Activated naive CD8-positive, alpha-beta T cell treated with anti-CD3 and anti-CD28 coated beads, Interleukin-2, amount 50 U/mL, for 24 hours (primary cell): ENCODE results near the gene ACTR2.
"Not testable (repeated sequence)": the region's sequence is repeated elsewhere in the genome, so short reads cannot be mapped to it uniquely, and the experiment has no call there.

Source experiments
- ATAC-seq: fragments of 150-1000 bp; cut with Tn5 transposase; one replicate; pipeline ENCODE4 v1.10.0; 2021
- DNase-seq: peaks from one replicate; pipeline ENCODE4 v3.0.0; 2021
- H3K27ac Mint-ChIP-seq: one replicate; pipeline ENCODE4 v1.8.0; 2021; ENCODE audit warnings: mild to moderate bottlenecking, mixed read lengths
- H3K27me3 Mint-ChIP-seq: one replicate; pipeline ENCODE4 v1.8.0; 2021; ENCODE audit warnings: mixed read lengths
- H3K36me3 Mint-ChIP-seq: one replicate; pipeline ENCODE4 v1.8.0; 2021; ENCODE audit warnings: low read depth, mixed read lengths
- H3K4me1 Mint-ChIP-seq: one replicate; pipeline ENCODE4 v1.8.0; 2021; ENCODE audit warnings: mixed read lengths
- H3K4me3 Mint-ChIP-seq: one replicate; pipeline ENCODE4 v1.8.0; 2021; ENCODE audit warnings: mild to moderate bottlenecking, moderate library complexity, mixed read lengths
- H3K9me3 Mint-ChIP-seq: one replicate; pipeline ENCODE4 v1.8.0; 2021; ENCODE audit warnings: mixed read lengths

The ACTR2 gene

GRCh38 chr2:65227456-65228262 lies at the start of gene ACTR2:
TSS of gene ACTR2 (plus strand) at chr2:65227831. CDS start at chr2:65227910, 79 bp downstream.
- DNase-seq (peak; percentile 94), ATAC-seq (peak; percentile 96)
- Mint-ChIP-seq H3K36me3 (peaks cover 19% of the 10 kb centered on the region), H3K4me1 (peaks cover 42% of the 10 kb centered on the region), H3K4me3 (peak within 1 kb of the TSS; percentile 92), H3K27me3 (no peaks in the 10 kb centered on the region), H3K9me3 (no peaks in the 10 kb centered on the region), H3K27ac (peak within 1 kb of the TSS; percentile 97)

DNA sequence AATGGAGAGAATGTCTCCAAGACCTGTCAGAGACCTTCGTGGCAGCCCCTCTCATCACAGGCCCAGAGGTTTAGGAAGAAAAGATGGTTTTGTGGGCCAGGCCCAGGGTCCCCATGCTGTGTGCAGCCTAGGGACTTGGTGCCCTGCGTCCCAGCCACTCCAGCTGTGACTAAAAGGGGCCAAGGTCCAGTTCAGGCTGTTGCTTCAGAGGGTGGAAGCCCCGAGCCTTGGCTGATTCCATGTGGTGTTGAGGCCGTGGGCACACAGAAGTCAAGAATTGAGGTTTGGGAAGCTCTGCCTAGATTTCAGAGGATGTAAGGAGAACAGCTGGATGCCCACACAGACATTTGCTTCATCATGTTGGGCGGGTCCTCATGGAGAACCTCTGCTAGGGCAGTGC lies 45.1 kb upstream of the ACTR2 start:
- Mint-ChIP-seq H3K27me3 (no peaks in the 10 kb centered on the region), H3K36me3 (no peaks in the 10 kb centered on the region), H3K9me3 (no peaks in the 10 kb centered on the region), H3K4me3 (no peak overlapping the region), H3K27ac (no peak overlapping the region), H3K4me1 (peaks cover 4% of the 10 kb centered on the region)
- no peak for ATAC-seq
- DNase-seq: no peak

- not testable (repeated sequence) for ATAC-seq, H3K27me3 Mint-ChIP-seq, H3K4me1 Mint-ChIP-seq, H3K27ac Mint-ChIP-seq, H3K9me3 Mint-ChIP-seq, H3K4me3 Mint-ChIP-seq, DNase-seq, H3K36me3 Mint-ChIP-seq
These were observed 44.2 kb upstream of the ACTR2 start for GRCh38 chr2:65183406-65183805.

DNA sequence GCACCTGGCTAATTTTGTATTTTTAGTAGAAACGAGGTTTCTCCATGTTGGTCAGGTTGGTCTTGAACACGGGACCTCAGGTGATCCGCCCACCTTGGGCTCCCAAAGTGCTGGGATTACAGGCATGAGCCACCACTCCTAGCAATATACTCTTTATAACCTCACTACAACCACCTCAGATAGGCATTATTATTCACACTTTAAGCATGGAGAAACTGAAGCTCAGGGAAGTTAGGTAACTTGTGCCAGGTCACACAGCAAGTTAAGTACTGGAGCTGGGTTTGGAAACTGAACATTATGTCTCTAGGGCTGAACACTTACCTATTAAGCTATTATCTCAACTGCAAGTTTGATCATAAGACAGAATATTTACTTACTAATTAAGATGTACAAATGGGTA lies 42.6 kb upstream of the ACTR2 start:
- no peaks in the 10 kb centered on the region for H3K36me3 Mint-ChIP-seq

GRCh38 chr2:65186093-65186868 lies 41.4 kb upstream of the ACTR2 start:
- peaks cover 4% of the 10 kb centered on the region for H3K4me1 Mint-ChIP-seq
- H3K4me3 Mint-ChIP-seq: no peak overlapping the region
- no peak for ATAC-seq
- H3K36me3 Mint-ChIP-seq: no peaks in the 10 kb centered on the region
- no peak for DNase-seq
- peaks cover 2% of the 10 kb centered on the region for H3K27me3 Mint-ChIP-seq
- H3K27ac Mint-ChIP-seq: no peak overlapping the region
- no peaks in the 10 kb centered on the region for H3K9me3 Mint-ChIP-seq

More for the DNA sequence above, 42.6 kb upstream of the ACTR2 start:
- Mint-ChIP-seq H3K27ac (no peak overlapping the region), H3K9me3 (no peaks in the 10 kb centered on the region), H3K4me3 (no peak overlapping the region), H3K4me1 (peaks cover 4% of the 10 kb centered on the region), H3K27me3 (no peaks in the 10 kb centered on the region)
- DNase-seq (no peak), ATAC-seq (no peak)

DNA sequence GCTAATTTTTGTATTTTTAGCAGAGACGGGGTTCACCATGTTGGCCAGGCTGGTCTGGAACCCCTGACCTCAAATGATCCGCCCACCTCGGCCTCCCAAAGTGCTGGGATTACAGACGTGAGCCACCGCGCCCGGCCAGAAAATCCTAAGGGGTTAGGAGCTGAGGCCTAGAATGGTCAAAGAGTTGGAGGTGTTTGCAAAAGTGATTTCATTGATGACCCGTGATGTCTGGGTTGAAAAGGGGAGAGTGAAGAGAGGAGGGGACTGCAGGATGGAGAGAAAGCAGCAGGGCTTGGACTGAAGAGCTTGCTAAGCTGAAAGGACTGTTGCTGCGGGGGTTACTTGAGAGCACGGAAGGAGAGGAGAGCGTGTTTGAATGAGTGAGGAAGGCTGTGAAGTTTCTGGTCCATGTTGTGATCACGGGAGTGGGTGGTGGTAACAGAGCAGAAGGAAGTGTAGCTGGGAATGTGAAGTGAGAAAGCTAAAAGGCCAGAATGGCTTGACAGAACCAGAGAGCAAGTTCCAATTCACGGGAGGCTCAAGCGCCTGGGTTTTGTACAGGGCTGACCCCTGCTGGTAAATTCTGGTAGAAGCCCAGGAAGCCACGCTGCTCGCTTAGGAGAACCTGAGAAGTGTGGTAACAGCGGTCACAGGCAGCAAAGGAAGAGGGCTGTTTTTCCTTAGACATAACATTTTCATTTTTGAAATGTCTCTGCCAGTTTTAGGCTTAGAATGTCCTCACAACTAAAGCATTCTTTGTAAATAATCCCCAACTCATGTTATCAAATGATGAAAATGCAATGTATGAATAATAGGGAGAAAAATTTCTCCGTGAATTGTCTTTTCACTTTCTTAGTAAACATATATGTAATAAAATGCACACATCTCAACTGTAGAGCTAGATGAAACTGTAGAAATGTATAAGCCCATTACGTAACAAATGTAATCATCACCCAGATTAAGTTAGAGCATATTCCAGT lies 40.5 kb upstream of the ACTR2 start:
- no peak overlapping the region for H3K4me3 Mint-ChIP-seq
- H3K9me3 Mint-ChIP-seq: no peaks in the 10 kb centered on the region
- peak; percentile 65 for ATAC-seq
- peaks cover 4% of the 10 kb centered on the region for H3K4me1 Mint-ChIP-seq
- H3K27me3 Mint-ChIP-seq: peaks cover 3% of the 10 kb centered on the region
- peak; percentile 68 for DNase-seq
- no peaks in the 10 kb centered on the region for H3K36me3 Mint-ChIP-seq
- no peak overlapping the region for H3K27ac Mint-ChIP-seq

GRCh38 chr2:65193446-65193845 lies 34.2 kb upstream of the ACTR2 start:
- H3K36me3 Mint-ChIP-seq: no peaks in the 10 kb centered on the region
- no peaks in the 10 kb centered on the region for H3K9me3 Mint-ChIP-seq
- DNase-seq (no peak), ATAC-seq (no peak)
- peaks cover 6% of the 10 kb centered on the region for H3K27me3 Mint-ChIP-seq
- no peaks in the 10 kb centered on the region for H3K4me1 Mint-ChIP-seq
- no peak overlapping the region for H3K27ac Mint-ChIP-seq
- no peak overlapping the region for H3K4me3 Mint-ChIP-seq

DNA sequence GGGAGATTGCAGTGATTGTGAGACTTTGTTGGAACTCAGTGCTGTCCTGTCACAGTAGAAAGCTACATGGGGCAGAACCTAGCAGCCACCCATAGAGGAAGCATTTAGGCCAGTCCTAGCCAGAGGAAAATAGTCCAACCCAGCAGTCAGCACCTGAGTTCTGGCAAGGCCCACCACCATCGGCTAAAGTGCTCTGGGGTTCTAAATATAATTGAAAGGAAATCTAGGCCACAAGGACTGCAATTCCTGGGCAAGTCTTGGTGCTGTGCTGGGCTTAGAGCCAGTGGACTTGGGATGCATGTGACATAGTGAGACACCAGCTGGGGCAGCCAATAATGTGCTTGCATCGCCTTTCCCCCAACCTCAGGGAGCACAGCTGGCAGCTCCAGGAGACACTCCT lies 28.9 kb upstream of the ACTR2 start:
- ATAC-seq (no peak), DNase-seq (no peak)
- Mint-ChIP-seq H3K9me3 (no peaks in the 10 kb centered on the region), H3K4me1 (no peaks in the 10 kb centered on the region), H3K4me3 (no peak overlapping the region), H3K27me3 (peaks cover 2% of the 10 kb centered on the region), H3K27ac (no peak overlapping the region), H3K36me3 (no peaks in the 10 kb centered on the region)

GRCh38 chr2:65199166-65199565 lies 28.5 kb upstream of the ACTR2 start:
- H3K4me3 Mint-ChIP-seq: no peak overlapping the region
- no peaks in the 10 kb centered on the region for H3K4me1 Mint-ChIP-seq
- no peak for ATAC-seq
- H3K27me3 Mint-ChIP-seq: peaks cover 2% of the 10 kb centered on the region
- no peaks in the 10 kb centered on the region for H3K36me3 Mint-ChIP-seq
- H3K9me3 Mint-ChIP-seq: no peaks in the 10 kb centered on the region
- DNase-seq: no peak
- no peak overlapping the region for H3K27ac Mint-ChIP-seq

- Mint-ChIP-seq H3K9me3 (no peaks in the 10 kb centered on the region), H3K4me3 (no peak overlapping the region), H3K36me3 (no peaks in the 10 kb centered on the region), H3K27ac (no peak overlapping the region), H3K27me3 (peaks cover 2% of the 10 kb centered on the region), H3K4me1 (no peaks in the 10 kb centered on the region)
- ATAC-seq (no peak), DNase-seq (no peak)
These were observed 27.7 kb upstream of the ACTR2 start for GRCh38 chr2:65199891-65200290.

DNA sequence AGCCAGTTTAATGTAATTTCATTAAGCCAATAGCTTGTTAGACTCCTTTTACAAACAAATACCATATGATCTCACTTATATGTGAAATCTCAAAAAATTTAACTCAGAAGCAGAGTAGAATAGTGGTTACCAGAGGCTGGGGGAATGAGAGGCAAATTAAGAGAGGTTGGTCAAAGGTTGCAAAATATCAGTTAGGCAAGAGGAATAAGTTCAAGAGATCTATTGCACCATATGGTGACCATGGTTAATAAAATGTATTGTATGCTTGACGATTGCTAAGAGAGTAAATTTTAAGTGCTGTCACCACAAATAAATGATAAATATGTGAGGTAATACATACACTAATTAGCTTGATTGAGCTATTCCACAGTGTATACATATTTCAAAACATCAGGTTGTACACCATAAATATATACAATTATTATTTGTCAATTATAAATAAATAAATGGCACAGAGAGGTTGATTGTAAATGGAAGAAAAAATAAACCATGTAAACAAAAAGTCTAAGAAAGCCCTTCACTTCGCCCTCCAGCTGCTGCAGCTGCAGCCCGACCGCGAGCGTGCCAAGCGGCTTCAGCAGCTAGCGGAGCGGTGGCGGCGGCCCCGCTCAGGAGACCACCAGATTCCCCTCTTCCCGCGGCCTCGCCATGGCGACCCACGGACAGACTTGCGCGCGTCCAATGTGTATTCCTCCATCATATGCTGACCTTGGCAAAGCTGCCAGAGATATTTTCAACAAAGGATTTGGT lies 23.0 kb upstream of the ACTR2 start:
- Mint-ChIP-seq H3K27me3 (no peaks in the 10 kb centered on the region), H3K27ac (no peak overlapping the region), H3K36me3 (no peaks in the 10 kb centered on the region), H3K4me1 (no peaks in the 10 kb centered on the region), H3K9me3 (no peaks in the 10 kb centered on the region), H3K4me3 (no peak overlapping the region)
- DNase-seq: no peak
- ATAC-seq: no peak

DNA sequence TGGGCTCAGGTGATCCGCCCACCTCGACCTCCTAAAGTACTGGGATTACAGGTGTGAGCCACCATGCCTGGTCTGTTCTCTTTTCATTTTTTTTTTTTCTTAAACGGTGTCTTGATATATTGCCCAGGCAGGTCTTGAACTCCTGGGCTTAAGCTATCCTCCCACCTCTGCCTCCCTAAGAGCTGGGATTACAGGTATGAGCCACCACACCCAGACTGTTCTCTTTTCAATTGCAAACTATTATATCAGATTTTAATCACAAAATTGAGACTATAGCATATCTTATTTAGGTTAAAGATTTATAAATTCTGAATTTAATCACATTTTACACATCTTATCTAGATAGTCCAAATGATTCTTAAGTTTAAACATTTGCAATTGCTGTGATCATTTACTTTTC lies 15.5 kb upstream of the ACTR2 start:
- H3K4me1 Mint-ChIP-seq: no peaks in the 10 kb centered on the region
- H3K27me3 Mint-ChIP-seq: no peaks in the 10 kb centered on the region
- ATAC-seq (no peak), DNase-seq (no peak)
- H3K36me3 Mint-ChIP-seq: no peaks in the 10 kb centered on the region
- no peak overlapping the region for H3K27ac Mint-ChIP-seq
- H3K4me3 Mint-ChIP-seq: no peak overlapping the region
- H3K9me3 Mint-ChIP-seq: no peaks in the 10 kb centered on the region

GRCh38 chr2:65212619-65213018 lies 15.0 kb upstream of the ACTR2 start:
- Mint-ChIP-seq H3K27me3 (no peaks in the 10 kb centered on the region), H3K9me3 (no peaks in the 10 kb centered on the region), H3K36me3 (no peaks in the 10 kb centered on the region), H3K4me1 (no peaks in the 10 kb centered on the region), H3K27ac (no peak overlapping the region), H3K4me3 (no peak overlapping the region)
- no peak for DNase-seq
- ATAC-seq: no peak

DNA sequence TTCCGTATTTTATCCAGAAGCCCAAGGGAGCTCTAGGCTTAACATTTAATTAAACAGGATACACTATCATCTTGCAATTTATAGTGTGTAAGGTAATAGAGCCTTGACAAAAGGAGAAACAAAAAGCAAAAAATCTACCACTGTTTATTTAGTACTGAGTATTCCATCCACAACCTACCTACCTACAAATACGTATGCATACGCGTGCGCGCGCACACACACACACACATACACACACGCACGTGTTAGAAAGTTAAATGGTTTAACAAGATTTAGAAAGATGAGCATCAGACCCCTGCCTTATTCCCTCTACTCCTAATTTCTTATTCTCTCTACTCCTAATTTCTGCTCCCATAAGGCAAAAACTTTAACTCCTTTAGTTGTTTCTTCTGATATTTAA lies 14.6 kb upstream of the ACTR2 start:
- ATAC-seq (no peak), DNase-seq (no peak)
- Mint-ChIP-seq H3K4me3 (no peak overlapping the region), H3K27me3 (no peaks in the 10 kb centered on the region), H3K36me3 (peaks cover 1% of the 10 kb centered on the region), H3K9me3 (no peaks in the 10 kb centered on the region), H3K27ac (no peak overlapping the region), H3K4me1 (no peaks in the 10 kb centered on the region)
